Ishikawa (cell line): ENCODE data around the gene CDH18.

ENCODE experiments used
- RAD21 ChIP-seq: IDR thresholded peaks from 2 replicates; pipeline ENCODE4 v1.6.1; 2012; ENCODE audit warnings: low read depth
- YY1 ChIP-seq: IDR thresholded peaks from 2 replicates; pipeline ENCODE4 v1.6.1; 2012; ENCODE audit warnings: low read depth

DNA sequence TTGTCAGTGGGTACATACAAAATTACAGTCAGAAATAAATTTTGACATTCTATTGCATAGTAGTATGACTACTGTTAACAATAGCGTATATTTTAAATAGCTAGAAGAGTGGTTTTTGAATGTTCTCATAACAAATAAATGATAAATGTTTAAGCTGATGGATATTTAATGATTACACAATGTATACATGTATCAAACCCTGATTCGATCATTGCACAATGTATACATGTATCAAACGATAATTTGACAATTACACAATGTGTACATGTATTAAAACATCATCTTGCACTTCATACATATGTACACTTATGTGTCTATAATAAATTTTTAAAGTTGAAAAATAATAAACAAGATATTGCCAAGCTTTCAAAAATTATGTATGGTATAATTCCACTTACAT, 87.7 kb downstream of the CDH18 start:
- no peak for TF ChIP-seq RAD21
- no peak for TF ChIP-seq YY1
